ENCODE results near the gene EBP.
"Not testable (repeated sequence)": the region's sequence is repeated elsewhere in the genome, so short reads cannot be mapped to it uniquely, and the experiment has no call there.

Gene EBP

GRCh38 chrX:48496660-48497059 is 24.9 kb upstream of the EBP start:
- no peak for DNase-seq

GRCh38 chrX:48497871-48498270 is 23.7 kb upstream of the EBP start:
- no peak for DNase-seq

- no peak for DNase-seq
These were observed 23.2 kb upstream of the EBP start for GRCh38 chrX:48498374-48498809.

- no peak for DNase-seq
These were observed 17.3 kb upstream of the EBP start for GRCh38 chrX:48504261-48504660.

- no peak for DNase-seq
These were observed 16.1 kb upstream of the EBP start for GRCh38 chrX:48505481-48505880.

- no peak for DNase-seq
These were observed 14.4 kb upstream of the EBP start for GRCh38 chrX:48507246-48507645.

- peak; percentile 8 to 51 for DNase-seq
These were observed 13.0 kb upstream of the EBP start, which contains the start of gene PORCN for GRCh38 chrX:48508400-48509244. Gene PORCN, plus strand, starts transcription at chrX:48508992. Its CDS starts 829 bp downstream, at chrX:48509821.

- DNase-seq: no peak
These were observed 12.4 kb upstream of the EBP start for GRCh38 chrX:48509245-48509590.

GRCh38 chrX:48509619-48510018 is 12.0 kb upstream of the EBP start:
- no peak for DNase-seq

- DNase-seq: no peak
These were observed 10.0 kb upstream of the EBP start for GRCh38 chrX:48511560-48511959.

GRCh38 chrX:48512371-48512935 is 9.2 kb upstream of the EBP start:
- DNase-seq: no peak

GRCh38 chrX:48513670-48514069 is 7.9 kb upstream of the EBP start:
- no peak for DNase-seq

- DNase-seq: no peak
These were observed 7.3 kb upstream of the EBP start for GRCh38 chrX:48514126-48514806.

- no peak for DNase-seq
These were observed 6.6 kb upstream of the EBP start for GRCh38 chrX:48514868-48515460.

- no peak for DNase-seq
These were observed 5.8 kb upstream of the EBP start for GRCh38 chrX:48515842-48516241.

- DNase-seq: no peak
These were observed 5.3 kb upstream of the EBP start for GRCh38 chrX:48516285-48516684.

GRCh38 chrX:48516987-48517386 is 4.6 kb upstream of the EBP start:
- DNase-seq: no peak

GRCh38 chrX:48519481-48519880 is 2.1 kb upstream of the EBP start:
- not testable (repeated sequence) for DNase-seq

GRCh38 chrX:48520455-48520854 is 1.2 kb upstream of the EBP start:
- no peak for DNase-seq

GRCh38 chrX:48520976-48521352 is 644 bp upstream of the EBP start:
- peak; percentile 12 to 44 for DNase-seq

GRCh38 chrX:48522291-48522690 is 683 bp downstream of the EBP start:
- DNase-seq: no peak

GRCh38 chrX:48523682-48524081 is 2.1 kb downstream of the EBP start:
- DNase-seq: no peak

- DNase-seq: not testable (repeated sequence)
These were observed 4.2 kb downstream of the EBP start for GRCh38 chrX:48525853-48526252.

- no peak for DNase-seq
These were observed 9.1 kb downstream of the EBP start for GRCh38 chrX:48530736-48531135.
